ENCODE results near the gene VRTN. TPM values are rescaled to one million over a fixed set of nuclear protein-coding genes. Genes with fewer than 3 reads are reported as not detected.

Gene VRTN
- polyA plus RNA-seq, result 0.69 TPM
- long read RNA-seq, donor 1, result 0 reads
- long read RNA-seq, donor 2, result 0 reads
- long read RNA-seq, donor 3, result 0 reads
- long read RNA-seq, donor 4, result 0 reads
- long read RNA-seq, donor 5, result 0 reads
- long read RNA-seq, donor 6, partial matches to known transcripts, result 0 of 2 reads
- long read RNA-seq, donor 6, other reads (novel, unspliced or antisense), result 0 of 2 reads
- long read RNA-seq, donor 7, result 0 reads
- long read RNA-seq, donor 8, result 0 reads
- long read RNA-seq, donor 9, result 0 reads
- long read RNA-seq, donor 10, result 0 reads
- long read RNA-seq, donor 11, result 0 reads

GRCh38 chr14:74348241-74348734, at the start of gene VRTN:
TSS of gene VRTN (plus strand) at chr14:74348471. CDS start at chr14:74356784, 8,313 bp downstream.
- H3K9me3 ChIP-seq (ENCODE audit: control insufficient read depth, low read depth, low read length), result no peaks in the 10 kb centered on the region
- peaks cover 45% of the 10 kb centered on the region for H3K4me1 ChIP-seq (ENCODE audit: control insufficient read depth, insufficient read depth, low read length)
- peaks cover 7% of the 10 kb centered on the region for H3K27me3 ChIP-seq (ENCODE audit: control insufficient read depth, insufficient read depth, low read length)
- H3K36me3 ChIP-seq (ENCODE audit: control insufficient read depth, insufficient read depth, low read length), result no peaks in the 10 kb centered on the region
- peak within 1 kb of the TSS; percentile 82 for H3K27ac ChIP-seq (ENCODE audit: low read length)
- no CpG with 5 or more reads among the region's 12 CpGs for WGBS (ENCODE audit: insufficient coverage, low lambda C conversion rate)
- no peak for DNase-seq
- no peak within 1 kb of the TSS for H3K4me3 ChIP-seq (ENCODE audit: low read length)

DNA sequence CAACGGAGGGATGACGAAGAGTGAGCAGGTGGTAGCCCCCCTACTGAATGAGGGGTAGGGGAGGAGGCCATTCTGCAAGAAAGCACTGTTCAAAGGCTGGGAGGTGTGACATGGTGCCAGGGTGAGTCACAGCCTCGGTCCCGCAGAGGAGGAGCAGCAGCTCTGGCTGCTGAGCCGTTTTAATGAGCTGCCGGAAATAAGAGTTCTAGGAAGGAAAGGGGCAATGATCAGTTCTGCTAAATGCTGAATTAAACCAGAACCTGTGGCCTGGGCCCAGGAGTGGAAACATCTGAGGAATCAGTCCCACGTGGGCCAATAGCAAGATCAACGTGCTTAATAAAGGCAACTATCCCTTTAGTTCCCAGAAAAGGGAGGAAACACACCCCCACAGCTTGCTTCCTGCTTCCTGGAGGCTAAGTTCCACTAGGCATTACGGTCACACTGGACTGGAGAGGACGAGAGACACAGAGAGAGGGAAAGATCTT, 49.2 kb upstream of the VRTN start:
- WGBS (ENCODE audit: insufficient coverage, low lambda C conversion rate), result no CpG with 5 or more reads among the region's 10 CpGs
- no peaks in the 10 kb centered on the region for H3K27me3 ChIP-seq (ENCODE audit: control insufficient read depth, insufficient read depth, low read length)
- no peaks in the 10 kb centered on the region for H3K9me3 ChIP-seq (ENCODE audit: control insufficient read depth, low read depth, low read length)
- H3K36me3 ChIP-seq (ENCODE audit: control insufficient read depth, insufficient read depth, low read length), result peaks cover 46% of the 10 kb centered on the region
- H3K4me1 ChIP-seq (ENCODE audit: control insufficient read depth, insufficient read depth, low read length), result peaks cover 45% of the 10 kb centered on the region
- no peak overlapping the region for H3K4me3 ChIP-seq (ENCODE audit: low read length)
- peak; percentile 33 to 35 for DNase-seq
- H3K27ac ChIP-seq (ENCODE audit: low read length), result peak overlapping the region; percentile 53

DNA sequence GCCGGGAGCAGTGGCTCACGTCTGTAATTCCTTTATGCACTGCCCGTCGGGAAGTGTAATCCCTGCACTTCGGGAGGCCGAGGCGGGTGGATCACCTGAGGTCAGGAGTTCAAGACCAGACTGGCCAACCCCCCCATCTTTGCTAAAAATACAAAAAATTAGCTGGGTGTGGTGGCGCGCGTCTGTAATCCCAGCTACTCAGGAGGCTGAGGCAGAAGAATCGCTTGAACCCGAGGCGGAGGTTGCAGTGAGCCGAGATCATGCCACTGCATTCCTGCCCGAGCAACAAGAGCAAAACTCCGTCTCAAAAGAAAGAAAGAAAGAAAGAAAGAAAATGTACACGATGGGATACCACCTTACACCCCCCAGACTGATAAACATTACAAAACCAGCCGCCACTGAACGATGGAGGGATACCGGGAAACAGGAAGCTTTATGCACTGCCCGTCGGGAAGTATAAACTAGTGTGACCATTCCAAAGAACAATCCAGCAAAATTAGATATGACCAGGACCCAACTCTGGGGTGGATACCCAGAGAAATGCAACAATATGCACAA, 46.6 kb upstream of the VRTN start:
- H3K36me3 ChIP-seq (ENCODE audit: control insufficient read depth, insufficient read depth, low read length), result peaks cover 31% of the 10 kb centered on the region
- H3K27me3 ChIP-seq (ENCODE audit: control insufficient read depth, insufficient read depth, low read length), result no peaks in the 10 kb centered on the region
- no peak for DNase-seq
- WGBS (ENCODE audit: insufficient coverage, low lambda C conversion rate), result no CpG with 5 or more reads among the region's 22 CpGs
- peak overlapping the region; percentile 90 for H3K27ac ChIP-seq (ENCODE audit: low read length)
- peaks cover 20% of the 10 kb centered on the region for H3K4me1 ChIP-seq (ENCODE audit: control insufficient read depth, insufficient read depth, low read length)
- peak overlapping the region; percentile 85 for H3K4me3 ChIP-seq (ENCODE audit: low read length)
- no peaks in the 10 kb centered on the region for H3K9me3 ChIP-seq (ENCODE audit: control insufficient read depth, low read depth, low read length)

GRCh38 chr14:74302152-74302628, 46.1 kb upstream of the VRTN start:
- Histone ChIP-seq H3K27me3 (ENCODE audit: control insufficient read depth, insufficient read depth, low read length) (no peaks in the 10 kb centered on the region), H3K36me3 (ENCODE audit: control insufficient read depth, insufficient read depth, low read length) (peaks cover 26% of the 10 kb centered on the region), H3K27ac (ENCODE audit: low read length) (peak overlapping the region; percentile 90), H3K9me3 (ENCODE audit: control insufficient read depth, low read depth, low read length) (no peaks in the 10 kb centered on the region), H3K4me1 (ENCODE audit: control insufficient read depth, insufficient read depth, low read length) (peaks cover 15% of the 10 kb centered on the region), H3K4me3 (ENCODE audit: low read length) (peak overlapping the region; percentile 85)
- DNase-seq, result peak in 1 of 2 donors; percentile 64
- WGBS (ENCODE audit: insufficient coverage, low lambda C conversion rate), result 0% methylated on average over 3 of the region's 6 CpGs

DNA sequence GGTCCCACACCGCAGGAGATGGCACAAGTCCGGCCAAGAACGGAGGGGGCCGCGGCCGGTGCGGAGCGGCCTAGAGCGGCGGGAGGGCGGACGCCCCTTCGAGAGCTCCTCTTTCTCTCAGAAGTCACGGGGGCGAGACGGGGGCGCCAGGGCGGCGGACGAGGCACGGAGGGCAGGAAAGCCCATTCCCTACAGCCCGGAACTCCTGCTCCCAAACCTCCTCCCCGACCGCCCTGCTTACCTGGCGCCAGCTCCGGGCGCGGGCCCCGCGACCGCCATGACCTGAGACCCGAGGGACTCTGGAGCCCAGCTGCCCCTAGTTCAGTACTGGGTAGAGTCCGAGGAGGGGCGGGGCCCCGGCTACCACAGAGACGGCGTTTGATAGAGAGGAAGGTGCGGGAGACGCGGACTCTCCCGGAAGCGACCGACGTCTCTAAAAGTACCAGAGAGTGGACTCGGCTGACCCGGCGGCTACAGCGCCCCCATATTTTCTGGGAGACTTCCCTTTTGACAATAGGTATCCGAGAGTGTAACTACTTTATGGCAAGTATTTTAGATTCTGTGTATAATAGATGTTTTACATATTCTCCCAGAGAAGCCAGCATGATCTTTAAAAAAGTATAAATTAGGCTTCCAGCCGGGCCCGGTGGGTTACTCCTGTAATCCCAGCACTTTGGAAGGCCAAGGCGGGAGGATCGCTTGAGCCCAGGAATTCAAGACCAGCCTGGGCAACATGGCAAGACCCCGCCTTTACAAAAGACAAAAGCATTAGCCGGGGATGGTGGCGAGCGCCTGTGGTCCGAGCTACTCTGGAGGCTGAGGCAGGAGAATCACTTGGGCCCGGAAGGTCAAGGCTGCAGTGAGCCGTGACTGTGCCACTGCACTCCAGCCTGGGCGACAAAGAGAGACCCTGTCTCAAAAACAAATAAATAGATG, 45.4 kb upstream of the VRTN start, which contains the start of gene ABCD4:
ABCD4 (minus strand) TSS at position 301 of the 936 bp plus-strand sequence; CDS start at position 279, 22 bp downstream.
- Histone ChIP-seq H3K4me1 (ENCODE audit: control insufficient read depth, insufficient read depth, low read length) (peaks cover 13% of the 10 kb centered on the region), H3K27me3 (ENCODE audit: control insufficient read depth, insufficient read depth, low read length) (no peaks in the 10 kb centered on the region), H3K4me3 (ENCODE audit: low read length) (peak within 1 kb of the TSS; percentile 85), H3K9me3 (ENCODE audit: control insufficient read depth, low read depth, low read length) (no peaks in the 10 kb centered on the region), H3K36me3 (ENCODE audit: control insufficient read depth, insufficient read depth, low read length) (peaks cover 19% of the 10 kb centered on the region), H3K27ac (ENCODE audit: low read length) (peak within 1 kb of the TSS; percentile 90)
- DNase-seq, result peak; percentile 92 to 96
- no CpG with 5 or more reads among the region's 61 CpGs for WGBS (ENCODE audit: insufficient coverage, low lambda C conversion rate)

DNA sequence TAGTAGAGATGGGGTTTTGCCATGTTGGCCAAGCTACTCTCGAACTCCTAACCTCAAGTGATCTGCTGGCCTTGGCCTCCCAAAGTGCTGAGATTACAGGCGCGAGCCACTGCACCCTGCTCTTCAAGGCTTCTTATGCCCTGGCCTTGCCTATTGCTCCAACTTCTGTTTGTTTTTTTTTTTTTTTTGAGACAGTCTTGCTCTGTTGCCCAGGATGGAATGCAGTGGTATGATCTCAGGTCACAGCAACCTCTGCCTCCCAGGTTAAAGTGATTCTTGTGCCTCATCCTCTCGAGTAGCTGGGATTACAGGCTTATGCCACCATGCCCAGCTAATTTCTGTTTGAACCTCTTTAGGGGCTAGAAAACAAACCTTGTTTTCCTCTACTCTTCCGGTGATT, 39.6 kb upstream of the VRTN start:
- 80% methylated on average over 1 of the region's 5 CpGs for WGBS (ENCODE audit: insufficient coverage, low lambda C conversion rate)
- no peaks in the 10 kb centered on the region for H3K4me1 ChIP-seq (ENCODE audit: control insufficient read depth, insufficient read depth, low read length)
- no peaks in the 10 kb centered on the region for H3K27me3 ChIP-seq (ENCODE audit: control insufficient read depth, insufficient read depth, low read length)
- no peak overlapping the region for H3K4me3 ChIP-seq (ENCODE audit: low read length)
- DNase-seq, result no peak
- no peaks in the 10 kb centered on the region for H3K9me3 ChIP-seq (ENCODE audit: control insufficient read depth, low read depth, low read length)
- H3K36me3 ChIP-seq (ENCODE audit: control insufficient read depth, insufficient read depth, low read length), result no peaks in the 10 kb centered on the region
- no peak overlapping the region for H3K27ac ChIP-seq (ENCODE audit: low read length)

GRCh38 chr14:74309125-74310022, 38.9 kb upstream of the VRTN start:
- no peaks in the 10 kb centered on the region for H3K4me1 ChIP-seq (ENCODE audit: control insufficient read depth, insufficient read depth, low read length)
- WGBS (ENCODE audit: insufficient coverage, low lambda C conversion rate), result 100% methylated on average over 1 of the region's 8 CpGs
- no peak overlapping the region for H3K4me3 ChIP-seq (ENCODE audit: low read length)
- DNase-seq, result no peak
- no peaks in the 10 kb centered on the region for H3K9me3 ChIP-seq (ENCODE audit: control insufficient read depth, low read depth, low read length)
- no peaks in the 10 kb centered on the region for H3K36me3 ChIP-seq (ENCODE audit: control insufficient read depth, insufficient read depth, low read length)
- H3K27ac ChIP-seq (ENCODE audit: low read length), result no peak overlapping the region
- H3K27me3 ChIP-seq (ENCODE audit: control insufficient read depth, insufficient read depth, low read length), result no peaks in the 10 kb centered on the region

GRCh38 chr14:74312161-74312560, 36.1 kb upstream of the VRTN start:
- DNase-seq, result no peak
- Histone ChIP-seq H3K4me1 (ENCODE audit: control insufficient read depth, insufficient read depth, low read length) (peaks cover 9% of the 10 kb centered on the region), H3K27ac (ENCODE audit: low read length) (no peak overlapping the region), H3K36me3 (ENCODE audit: control insufficient read depth, insufficient read depth, low read length) (no peaks in the 10 kb centered on the region), H3K27me3 (ENCODE audit: control insufficient read depth, insufficient read depth, low read length) (no peaks in the 10 kb centered on the region), H3K4me3 (ENCODE audit: low read length) (no peak overlapping the region), H3K9me3 (ENCODE audit: control insufficient read depth, low read depth, low read length) (no peaks in the 10 kb centered on the region)
- WGBS (ENCODE audit: insufficient coverage, low lambda C conversion rate), result no CpG with 5 or more reads among the region's 2 CpGs

DNA sequence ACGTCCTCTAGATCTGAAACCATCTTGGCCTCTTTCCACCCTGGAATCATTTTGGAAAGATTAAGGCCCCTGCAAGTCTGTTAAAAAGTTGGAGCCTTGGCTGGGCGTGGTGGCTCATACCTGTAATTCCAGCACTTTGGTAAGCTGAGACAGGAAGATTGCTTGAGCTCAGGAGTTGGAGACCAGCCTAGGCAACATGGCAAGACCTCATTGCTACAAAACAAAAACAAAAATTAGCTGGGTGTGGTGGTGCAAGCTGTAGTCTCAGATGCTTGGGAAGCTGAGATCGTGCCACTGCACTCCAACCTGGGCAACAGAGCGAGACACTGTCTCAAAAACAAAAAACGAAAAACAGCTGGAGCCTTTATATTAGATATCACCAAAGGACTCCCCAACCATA, 34.7 kb upstream of the VRTN start:
- Histone ChIP-seq H3K27me3 (ENCODE audit: control insufficient read depth, insufficient read depth, low read length) (peaks cover 4% of the 10 kb centered on the region), H3K9me3 (ENCODE audit: control insufficient read depth, low read depth, low read length) (no peaks in the 10 kb centered on the region), H3K27ac (ENCODE audit: low read length) (no peak overlapping the region), H3K36me3 (ENCODE audit: control insufficient read depth, insufficient read depth, low read length) (no peaks in the 10 kb centered on the region), H3K4me1 (ENCODE audit: control insufficient read depth, insufficient read depth, low read length) (peaks cover 9% of the 10 kb centered on the region), H3K4me3 (ENCODE audit: low read length) (no peak overlapping the region)
- DNase-seq, result no peak
- no CpG with 5 or more reads among the region's 5 CpGs for WGBS (ENCODE audit: insufficient coverage, low lambda C conversion rate)
